NOMO-1 treated with DMSO at 0.1 percent for 48 hours (cell line): Measurements from ENCODE around the gene RABL6.

Experiments used
- DNase-seq: peaks from one replicate; lab custom pipeline; 2025; ENCODE audit not compliant: unreplicated experiment; lab: John Stamatoyannopoulos, UW

Gene RABL6

DNA sequence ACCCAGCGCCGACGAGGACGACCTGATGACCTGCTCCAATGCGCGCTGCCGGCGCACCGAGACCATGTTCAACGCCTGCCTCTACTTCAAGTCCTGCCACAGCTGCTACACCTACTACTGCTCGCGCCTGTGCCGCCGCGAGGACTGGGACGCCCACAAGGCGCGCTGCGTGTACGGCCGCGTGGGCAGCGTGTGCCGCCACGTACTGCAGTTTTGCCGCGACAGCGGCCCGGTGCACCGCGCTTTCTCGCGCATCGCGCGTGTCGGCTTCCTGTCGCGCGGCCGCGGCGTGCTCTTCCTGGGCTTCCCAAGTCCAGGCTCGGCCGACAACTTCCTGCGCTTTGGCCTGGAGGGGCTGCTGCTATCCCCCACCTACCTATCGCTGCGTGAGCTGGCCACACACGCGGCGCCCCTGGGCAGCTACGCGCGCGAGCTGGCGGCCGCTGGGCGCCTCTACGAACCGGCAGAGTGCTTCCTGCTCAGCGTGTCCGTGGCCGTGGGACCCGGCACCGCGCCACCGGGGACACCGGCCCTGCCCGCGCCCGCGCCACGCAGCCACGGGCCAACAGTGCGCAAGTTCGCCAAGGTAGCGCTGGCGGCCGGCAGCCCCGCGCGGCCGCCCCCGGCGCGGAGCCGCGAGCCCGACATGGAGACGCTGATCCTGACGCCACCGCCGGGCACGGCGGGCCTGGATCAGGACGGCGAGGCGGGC lies 38.8 kb downstream of the RABL6 start:
- DNase-seq: no peak

DNA sequence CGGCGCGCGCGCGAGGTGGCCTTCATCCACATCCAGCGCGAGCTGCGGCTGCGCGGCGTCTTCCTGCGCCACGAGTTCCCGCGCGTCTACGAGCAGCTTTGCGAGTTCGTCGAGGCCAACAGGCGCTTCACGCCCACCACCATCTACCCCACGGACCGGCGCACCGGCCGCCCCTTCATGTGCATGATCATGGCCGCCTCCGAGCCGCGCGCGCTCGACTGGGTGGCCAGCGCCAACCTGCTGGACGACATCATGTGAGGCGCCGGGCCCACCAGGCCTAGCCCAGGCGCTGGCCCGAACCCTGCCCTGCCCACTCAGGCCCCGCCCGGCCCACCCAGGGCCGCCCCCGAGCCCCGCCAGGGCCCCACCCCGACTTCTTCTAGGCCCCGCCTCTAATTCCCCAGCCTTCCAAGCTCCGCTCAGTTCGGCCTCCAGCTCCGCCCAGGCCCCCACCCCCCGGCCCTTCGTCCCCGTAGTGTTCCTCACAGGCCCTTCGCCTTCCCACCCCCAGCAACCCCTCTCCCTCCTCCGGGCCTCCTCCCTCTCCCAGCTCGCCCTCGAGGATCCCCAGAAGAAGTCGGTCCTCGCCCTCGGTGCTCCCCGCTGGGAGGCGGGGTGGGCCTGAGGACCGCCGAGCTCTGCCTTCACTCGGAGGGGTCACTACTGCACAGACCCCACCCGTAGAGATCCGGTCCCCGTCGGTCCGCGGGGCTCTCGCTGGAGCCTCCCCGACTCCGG lies 39.5 kb downstream of the RABL6 start:
- no peak for DNase-seq

DNA sequence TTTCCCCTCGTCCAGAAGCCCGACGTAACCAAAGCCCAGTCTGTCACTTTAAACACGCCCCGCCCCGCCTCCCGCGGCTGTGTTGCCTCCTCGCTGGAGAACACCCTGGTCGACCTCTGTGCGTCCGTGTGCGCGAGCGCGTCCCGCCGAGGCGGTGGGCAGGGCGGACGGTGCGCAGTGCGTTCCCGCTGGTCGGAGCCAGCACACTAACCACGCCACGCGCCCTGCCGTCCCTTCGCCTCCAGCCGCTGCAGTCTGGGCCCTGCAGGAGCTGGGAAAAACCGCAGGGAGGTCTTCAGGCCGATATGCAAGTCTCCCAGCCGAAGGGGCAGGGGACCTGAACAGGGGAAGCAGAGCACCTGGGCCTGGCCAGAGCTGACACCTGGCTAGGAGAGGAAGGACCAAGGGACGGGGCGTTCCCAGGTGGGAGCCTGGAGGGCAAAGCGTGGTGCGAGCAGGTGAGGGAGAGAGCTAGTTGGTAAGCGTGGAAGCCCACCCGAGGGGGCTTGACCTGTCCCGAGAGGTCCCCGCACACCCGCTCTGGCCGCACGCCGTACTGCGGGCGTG lies 40.2 kb downstream of the RABL6 start:
- peak; percentile 88 for DNase-seq

GRCh38 chr9:136848393-136849037 lies 40.8 kb downstream of the RABL6 start:
- DNase-seq: peak; percentile 54

- DNase-seq: peak; percentile 100
These were observed 41.6 kb downstream of the RABL6 start, which contains the start of gene PHPT1 for GRCh38 chr9:136849038-136849959. TSS of gene PHPT1 (plus strand) at chr9:136849409. CDS start at chr9:136849431, 22 bp downstream.

- no peak for DNase-seq
These were observed 42.5 kb downstream of the RABL6 start for GRCh38 chr9:136849960-136850865.

- no peak for DNase-seq
These were observed 43.4 kb downstream of the RABL6 start for GRCh38 chr9:136850866-136851775.

DNA sequence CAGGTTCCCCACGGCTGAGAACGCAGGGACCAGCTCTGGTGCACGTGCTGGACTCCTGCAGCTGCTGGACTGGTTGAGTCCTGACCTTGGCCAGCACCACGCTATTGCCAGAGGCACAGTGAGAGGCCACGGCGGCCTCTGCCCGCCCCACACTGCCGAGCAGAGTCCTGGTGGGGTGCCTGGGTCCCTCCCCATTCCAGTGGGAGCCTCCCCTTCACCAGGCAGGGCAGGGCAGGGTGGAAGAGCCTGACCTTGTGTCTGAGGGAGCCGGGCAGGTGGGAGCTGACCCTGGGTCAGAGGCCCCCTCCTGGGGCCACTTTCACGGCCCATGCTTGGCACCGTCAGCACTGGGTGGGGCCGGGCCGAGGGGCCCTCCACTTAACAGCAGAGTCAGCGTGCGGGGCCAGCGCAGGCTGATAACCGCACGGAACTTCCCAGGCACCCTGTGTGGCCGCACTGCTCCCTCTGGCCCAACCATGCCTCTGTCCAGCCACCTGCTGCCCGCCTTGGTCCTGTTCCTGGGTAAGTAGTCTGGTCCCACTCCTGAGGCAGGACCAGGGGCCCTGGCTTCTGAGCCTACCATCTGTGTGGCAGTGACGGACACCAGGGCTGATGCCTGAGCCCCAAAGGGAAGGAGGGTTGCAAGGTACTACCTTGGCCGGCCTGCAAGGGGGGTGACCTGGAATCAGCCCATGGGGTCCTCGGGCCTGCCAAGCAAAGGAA lies 44.4 kb downstream of the RABL6 start, which contains the start of gene MAMDC4:
TSS of gene MAMDC4 (plus strand) at position 406 of the 723 bp plus-strand sequence. CDS start at position 477, 71 bp downstream.
- DNase-seq: no peak

GRCh38 chr9:136852664-136853595 lies 45.2 kb downstream of the RABL6 start:
- no peak for DNase-seq

GRCh38 chr9:136853596-136854112 lies 45.9 kb downstream of the RABL6 start:
- no peak for DNase-seq

DNA sequence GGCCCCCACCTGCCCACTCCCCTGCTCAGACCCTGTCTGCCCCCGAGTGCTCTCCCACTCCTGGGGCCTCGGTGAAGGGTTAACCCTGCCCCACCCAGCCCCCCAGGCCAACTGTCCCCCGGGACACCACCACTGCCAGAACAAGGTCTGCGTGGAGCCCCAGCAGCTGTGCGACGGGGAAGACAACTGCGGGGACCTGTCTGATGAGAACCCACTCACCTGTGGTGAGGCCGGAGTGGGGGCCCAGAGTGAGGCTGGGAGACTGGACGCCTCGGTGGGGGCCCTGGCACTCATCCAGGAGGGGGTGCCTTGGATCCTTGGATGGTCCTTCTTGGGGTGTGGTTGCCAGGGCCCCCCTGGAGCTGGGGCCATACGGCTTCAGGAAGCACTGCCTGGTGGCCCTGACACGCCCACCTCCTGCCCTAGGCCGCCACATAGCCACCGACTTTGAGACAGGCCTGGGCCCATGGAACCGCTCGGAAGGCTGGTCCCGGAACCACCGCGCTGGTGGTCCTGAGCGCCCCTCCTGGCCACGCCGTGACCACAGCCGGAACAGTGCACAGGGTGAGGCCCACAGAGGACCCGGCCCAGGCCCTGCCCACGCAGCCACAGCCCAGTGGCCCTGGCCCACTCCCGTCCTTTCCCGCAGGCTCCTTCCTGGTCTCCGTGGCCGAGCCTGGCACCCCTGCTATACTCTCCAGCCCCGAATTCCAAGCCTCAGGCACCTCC lies 46.5 kb downstream of the RABL6 start:
- no peak for DNase-seq

- DNase-seq: no peak
These were observed 47.2 kb downstream of the RABL6 start for GRCh38 chr9:136854842-136855460.

GRCh38 chr9:136855461-136856078 lies 47.8 kb downstream of the RABL6 start:
- DNase-seq: no peak

DNA sequence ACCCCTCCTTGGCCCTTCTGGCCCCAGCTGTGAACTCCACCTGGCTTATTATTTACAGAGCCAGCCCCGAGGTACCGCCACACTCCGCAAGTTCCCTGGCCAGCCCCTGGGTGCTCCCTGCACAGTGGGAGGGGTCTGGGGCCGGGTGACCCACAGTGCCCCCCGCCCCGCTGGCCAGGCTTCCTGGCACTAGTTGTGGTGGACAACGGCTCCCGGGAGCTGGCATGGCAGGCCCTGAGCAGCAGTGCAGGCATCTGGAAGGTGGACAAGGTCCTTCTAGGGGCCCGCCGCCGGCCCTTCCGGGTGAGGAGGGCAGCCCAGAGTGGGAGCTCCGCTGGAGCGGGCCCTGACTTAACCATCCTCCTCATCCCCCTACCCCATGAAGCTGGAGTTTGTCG lies 48.3 kb downstream of the RABL6 start:
- no peak for DNase-seq
